Effector memory CD8-positive, alpha-beta T cell (primary cell): ENCODE measurements around the gene TBX1.

Experiments
- ATAC-seq: fragments of 150-1000 bp; cut with Tn5 transposase; replicated peaks from 2 replicates; pipeline ENCODE4 v1.10.0; 2021; ENCODE audit warnings: mild to moderate bottlenecking, moderate library complexity
- DNase-seq, 3 experiments: peaks; one replicate each; pipeline ENCODE4 v3.0.0; 2021
- H3K27ac Mint-ChIP-seq, 2 donors: one replicate each; pipeline ENCODE4 v1.8.0; 2022; ENCODE audit warnings: mild to moderate bottlenecking in 2 of 2, mixed read lengths in 2 of 2, moderate library complexity in 2 of 2
- H3K27me3 Mint-ChIP-seq, 2 donors: one replicate each; pipeline ENCODE4 v1.8.0; 2022; ENCODE audit warnings: mixed read lengths in 2 of 2
- H3K36me3 Mint-ChIP-seq: one replicate; pipeline ENCODE4 v1.8.0; 2022; ENCODE audit warnings: mild to moderate bottlenecking, moderate library complexity, mixed read lengths; ENCODE audit not compliant: insufficient read depth
- H3K4me1 Mint-ChIP-seq, 2 donors: one replicate each; pipeline ENCODE4 v1.8.0; 2022; ENCODE audit warnings: low read depth in 2 of 2, mixed read lengths in 2 of 2
- H3K4me3 Mint-ChIP-seq, 2 donors: one replicate each; pipeline ENCODE4 v1.8.0; 2022; ENCODE audit warnings: mild to moderate bottlenecking in 2 of 2, mixed read lengths in 2 of 2, moderate library complexity in 2 of 2
- H3K9me3 Mint-ChIP-seq, 2 donors: one replicate each; pipeline ENCODE4 v1.8.0; 2022; ENCODE audit warnings: mixed read lengths in 2 of 2

Gene TBX1

DNA sequence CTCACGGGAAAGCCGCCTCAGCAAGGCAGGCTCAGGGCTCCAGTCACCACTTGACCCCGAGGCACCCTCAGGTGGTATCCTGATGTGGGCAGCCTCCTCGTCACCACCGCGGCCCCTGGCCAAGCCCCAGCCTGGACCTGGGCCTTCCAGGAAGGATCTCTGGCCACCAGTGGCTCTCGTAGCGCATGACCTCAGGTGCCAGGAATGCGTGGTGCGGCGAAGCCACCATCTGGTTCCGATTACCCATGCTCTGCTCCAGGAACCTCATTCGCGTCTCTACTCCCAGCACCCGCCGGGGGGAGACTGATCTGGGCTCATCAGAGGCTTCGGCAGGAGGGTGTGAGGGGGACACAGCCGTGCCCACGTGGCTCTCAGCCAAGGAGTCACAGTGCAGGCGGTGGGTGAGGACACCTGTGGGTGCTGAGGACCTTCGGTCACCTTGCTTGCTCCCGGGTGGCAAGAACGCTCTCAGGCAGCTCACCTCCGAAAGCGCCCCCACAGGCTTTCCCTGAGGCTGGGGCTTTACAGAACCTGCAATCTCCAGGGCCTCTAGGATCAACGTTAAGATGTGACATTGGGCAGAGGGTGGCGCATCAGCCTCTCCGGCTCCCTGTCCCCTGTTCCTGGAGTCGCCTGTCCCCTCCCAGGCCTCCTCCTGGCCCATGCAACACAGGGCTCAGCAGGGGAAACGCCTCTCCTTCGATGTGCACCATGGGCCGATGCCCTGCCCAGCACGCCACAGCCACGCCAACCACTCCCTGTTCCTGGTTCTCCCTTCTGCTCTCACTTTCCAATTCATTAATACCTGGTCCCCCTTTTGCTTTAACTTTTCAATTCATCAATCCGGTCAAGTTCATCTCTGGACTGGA lies 39.0 kb downstream of the TBX1 start:
- no peak for ATAC-seq
- Mint-ChIP-seq H3K9me3 (no peaks in the 10 kb centered on the region), H3K27me3 (no peaks in the 10 kb centered on the region), H3K27ac (no peak overlapping the region), H3K4me3 (no peak overlapping the region), H3K36me3 (peaks cover 18% of the 10 kb centered on the region), H3K4me1 (peaks cover 0 to 1% of the 10 kb centered on the region in 2 donors)
- DNase-seq: no peak

DNA sequence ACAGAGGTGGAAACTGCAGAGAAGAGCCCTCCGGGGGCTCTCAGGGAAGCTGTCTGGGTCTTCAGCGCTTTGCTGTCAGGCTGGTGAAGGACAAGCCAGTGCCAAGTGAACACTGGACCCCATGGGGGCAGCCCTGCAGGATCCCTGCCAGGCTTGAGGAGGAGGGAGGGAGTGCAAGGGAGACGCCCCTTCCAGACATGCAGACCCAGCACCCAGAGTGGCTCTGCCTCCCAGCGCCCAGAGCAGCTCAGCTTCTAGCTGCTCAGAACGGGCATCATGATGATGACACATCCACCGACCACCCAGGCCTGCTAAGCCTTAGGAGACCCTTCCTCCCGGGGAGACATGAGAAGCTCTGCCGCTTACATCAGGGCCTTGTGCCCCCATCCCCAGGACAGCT lies 39.7 kb downstream of the TBX1 start:
- H3K27me3 Mint-ChIP-seq: no peaks in the 10 kb centered on the region
- ATAC-seq (no peak), DNase-seq (no peak)
- H3K36me3 Mint-ChIP-seq: peaks cover 14% of the 10 kb centered on the region
- peaks cover 0 to 1% of the 10 kb centered on the region in 2 donors for H3K4me1 Mint-ChIP-seq
- no peak overlapping the region for H3K27ac Mint-ChIP-seq
- no peak overlapping the region for H3K4me3 Mint-ChIP-seq
- H3K9me3 Mint-ChIP-seq: no peaks in the 10 kb centered on the region

DNA sequence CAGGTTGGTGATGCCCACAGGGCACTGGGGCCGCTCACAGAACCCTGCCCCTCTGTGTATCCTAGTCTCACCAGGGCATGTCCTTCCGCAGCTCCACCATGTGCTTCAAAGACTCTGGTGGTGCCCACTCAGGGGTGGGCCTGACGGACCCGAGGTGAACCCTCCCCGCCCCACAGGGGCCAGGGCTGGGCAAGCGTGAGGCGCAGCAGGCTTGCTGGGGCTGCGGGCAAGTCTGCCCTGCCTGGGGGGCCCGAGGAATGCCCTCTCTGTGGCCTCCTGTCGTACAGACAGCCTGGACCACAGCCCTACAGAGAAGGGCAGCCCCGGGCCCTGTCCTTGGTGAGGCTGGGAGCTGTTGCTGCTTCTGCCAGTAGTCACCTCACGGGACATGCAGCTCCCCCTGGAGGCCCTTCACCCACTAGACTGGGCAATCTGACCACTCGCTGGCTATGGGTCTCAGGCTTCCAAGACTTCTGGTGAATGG lies 40.2 kb downstream of the TBX1 start:
- Mint-ChIP-seq H3K36me3 (peaks cover 13% of the 10 kb centered on the region), H3K9me3 (no peaks in the 10 kb centered on the region), H3K27me3 (no peaks in the 10 kb centered on the region), H3K27ac (no peak overlapping the region), H3K4me1 (peaks cover 0 to 1% of the 10 kb centered on the region in 2 donors), H3K4me3 (no peak overlapping the region)
- ATAC-seq (no peak), DNase-seq (no peak)

DNA sequence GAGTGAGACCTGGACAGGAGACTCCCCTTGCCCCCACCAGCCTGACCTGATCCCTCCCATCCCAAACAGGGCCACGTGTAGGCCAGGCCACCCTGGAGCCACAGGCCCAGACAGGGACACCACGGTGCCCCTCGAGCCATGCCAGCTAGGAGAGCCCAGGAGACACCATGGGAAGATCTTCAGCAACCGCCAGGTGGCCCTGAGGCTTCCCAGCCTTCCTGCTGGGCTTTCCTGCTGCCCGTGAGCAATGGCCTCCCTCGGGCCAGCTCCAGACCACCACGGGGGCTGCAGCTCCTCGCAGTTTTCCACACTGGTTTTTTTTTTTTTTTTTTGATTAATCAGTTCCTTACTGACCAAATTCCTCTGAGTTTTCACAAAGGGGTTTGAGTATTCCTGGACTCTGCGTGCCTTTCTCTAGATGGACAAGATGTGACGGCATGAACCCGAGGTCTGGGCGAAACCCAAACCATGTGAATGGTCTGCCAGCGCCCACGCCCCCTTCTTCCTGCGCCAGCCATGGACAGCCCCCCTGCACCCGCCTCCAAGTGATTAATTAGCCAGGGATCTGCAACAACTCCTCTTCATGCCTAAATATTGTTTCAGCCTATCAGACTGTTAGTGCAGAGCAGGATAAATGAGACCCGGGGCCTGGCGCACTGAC lies 40.9 kb downstream of the TBX1 start:
- H3K27ac Mint-ChIP-seq: no peak overlapping the region
- peaks cover 13% of the 10 kb centered on the region for H3K36me3 Mint-ChIP-seq
- peaks cover 0 to 1% of the 10 kb centered on the region in 2 donors for H3K4me1 Mint-ChIP-seq
- H3K27me3 Mint-ChIP-seq: no peaks in the 10 kb centered on the region
- H3K4me3 Mint-ChIP-seq: no peak overlapping the region
- no peak for DNase-seq
- no peak for ATAC-seq
- H3K9me3 Mint-ChIP-seq: no peaks in the 10 kb centered on the region

DNA sequence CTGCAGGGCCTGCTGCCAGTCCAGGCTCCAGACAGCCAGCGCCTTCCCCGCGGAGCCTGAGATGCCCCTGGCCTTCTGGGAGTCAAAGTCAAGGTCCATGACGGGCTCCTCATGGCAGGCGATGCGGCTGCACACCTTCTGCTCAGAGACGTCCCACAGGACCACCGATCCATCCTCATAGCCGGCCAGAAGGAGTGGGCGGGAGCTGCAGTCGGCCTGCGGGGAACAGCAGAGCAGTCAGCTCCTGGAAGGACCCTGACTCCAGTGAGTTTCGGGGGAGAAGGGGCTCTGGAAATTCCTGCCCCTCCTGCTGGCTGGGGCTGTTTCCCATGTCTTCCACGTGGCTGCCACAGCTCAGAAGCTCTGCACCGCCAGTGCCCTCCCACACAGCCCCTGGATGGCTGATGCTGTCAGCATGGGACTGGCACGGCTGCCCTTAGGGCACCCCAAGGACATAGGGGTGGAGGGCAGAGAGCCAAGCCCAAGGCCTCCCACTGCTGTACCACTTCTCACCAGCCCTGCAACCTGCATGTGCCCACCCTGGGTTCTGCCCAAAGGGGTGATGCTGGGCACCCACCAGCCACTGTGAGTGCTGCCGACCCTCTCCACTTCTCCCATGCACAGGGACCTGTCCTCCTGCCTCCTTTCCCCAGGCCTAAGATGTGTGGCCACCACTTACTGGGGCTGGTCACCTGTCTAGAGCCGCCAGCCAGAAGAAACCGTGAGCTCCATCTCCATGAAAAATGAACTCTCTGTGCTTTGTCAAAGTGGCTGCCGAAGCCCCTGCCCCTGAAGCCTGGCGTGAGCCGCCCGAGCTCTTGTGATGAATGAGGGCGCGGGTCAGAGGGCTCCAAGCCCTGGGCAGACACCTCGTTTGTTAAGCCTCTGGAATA lies 41.7 kb downstream of the TBX1 start:
- Mint-ChIP-seq H3K4me1 (peaks cover 0 to 1% of the 10 kb centered on the region in 2 donors), H3K27me3 (no peaks in the 10 kb centered on the region), H3K9me3 (no peaks in the 10 kb centered on the region), H3K27ac (no peak overlapping the region), H3K4me3 (no peak overlapping the region), H3K36me3 (peaks cover 13% of the 10 kb centered on the region)
- no peak for DNase-seq
- no peak for ATAC-seq

DNA sequence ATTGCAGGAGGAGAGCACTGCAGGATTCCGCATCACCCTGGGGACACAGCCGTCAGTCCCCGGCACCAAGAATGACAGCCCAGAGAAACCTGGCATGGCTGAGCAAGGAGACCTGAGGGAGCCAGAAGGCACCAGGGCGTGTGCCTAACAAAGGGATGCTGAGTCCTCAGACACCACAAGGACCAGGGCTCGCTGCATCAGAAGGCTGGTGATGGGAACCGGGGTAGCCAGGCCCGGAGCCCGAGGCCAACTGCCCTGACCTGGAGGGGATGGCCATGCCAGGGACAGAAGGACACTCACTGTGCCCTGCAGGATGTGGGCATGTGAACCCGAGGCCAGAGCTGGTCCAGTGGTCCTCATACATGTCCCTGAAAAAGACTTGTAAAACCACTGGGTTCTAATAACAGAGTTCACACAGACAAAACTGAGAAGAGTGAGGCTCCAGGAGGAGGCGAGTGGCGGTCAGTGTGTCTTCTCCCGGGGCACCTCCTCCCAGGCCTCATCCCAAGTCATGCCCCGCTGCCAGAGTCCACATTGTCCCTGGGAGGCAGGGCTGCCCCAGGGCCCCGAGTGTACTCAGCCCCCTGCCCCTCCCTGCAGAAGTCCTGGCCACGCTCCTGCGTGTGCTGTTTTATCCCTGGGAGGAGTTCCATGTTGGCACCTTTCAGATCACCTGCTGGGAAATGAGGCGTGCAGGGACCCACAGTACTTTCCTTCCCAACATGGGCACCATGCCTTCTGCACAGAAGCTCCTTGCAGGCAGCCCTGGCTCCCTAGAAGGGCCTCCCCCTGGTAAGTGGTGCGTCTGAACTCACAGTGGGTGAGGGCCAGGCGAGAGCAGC lies 42.5 kb downstream of the TBX1 start:
- DNase-seq: no peak
- Mint-ChIP-seq H3K4me1 (no peaks in the 10 kb centered on the region), H3K4me3 (no peak overlapping the region), H3K27ac (peak overlapping the region in 1 of 2 donors; percentile 23), H3K9me3 (no peaks in the 10 kb centered on the region), H3K36me3 (peaks cover 13% of the 10 kb centered on the region), H3K27me3 (no peaks in the 10 kb centered on the region)
- no peak for ATAC-seq

DNA sequence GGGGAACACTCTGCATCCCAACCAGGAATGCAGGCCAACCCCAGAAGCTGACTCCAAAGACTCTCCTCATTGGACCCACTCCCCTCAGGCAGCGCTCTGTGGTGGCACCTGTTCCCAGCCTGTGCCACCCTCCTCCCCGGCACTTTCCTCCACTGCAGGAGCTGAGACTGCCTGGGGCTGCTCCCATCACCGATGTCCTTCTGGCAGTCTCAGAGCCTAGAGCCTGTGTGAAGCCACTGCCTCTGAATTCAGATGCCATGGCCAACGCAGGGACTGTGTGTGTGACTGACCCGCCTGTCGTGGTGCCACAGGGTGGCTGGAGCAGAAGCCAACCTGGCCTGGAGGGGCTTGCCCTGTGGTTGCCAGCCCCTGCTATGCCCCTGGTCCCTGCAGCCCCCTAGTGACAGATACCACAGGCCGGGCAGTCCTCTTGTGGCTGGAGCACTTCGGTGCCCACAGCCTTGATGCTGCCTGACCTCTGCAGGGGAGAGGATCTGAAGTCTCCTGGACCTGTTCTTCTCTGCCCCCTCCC lies 43.2 kb downstream of the TBX1 start:
- DNase-seq (no peak), ATAC-seq (no peak)
- no peak overlapping the region for H3K27ac Mint-ChIP-seq
- H3K4me1 Mint-ChIP-seq: no peaks in the 10 kb centered on the region
- H3K27me3 Mint-ChIP-seq: no peaks in the 10 kb centered on the region
- peaks cover 13% of the 10 kb centered on the region for H3K36me3 Mint-ChIP-seq
- H3K4me3 Mint-ChIP-seq: no peak overlapping the region
- H3K9me3 Mint-ChIP-seq: no peaks in the 10 kb centered on the region

DNA sequence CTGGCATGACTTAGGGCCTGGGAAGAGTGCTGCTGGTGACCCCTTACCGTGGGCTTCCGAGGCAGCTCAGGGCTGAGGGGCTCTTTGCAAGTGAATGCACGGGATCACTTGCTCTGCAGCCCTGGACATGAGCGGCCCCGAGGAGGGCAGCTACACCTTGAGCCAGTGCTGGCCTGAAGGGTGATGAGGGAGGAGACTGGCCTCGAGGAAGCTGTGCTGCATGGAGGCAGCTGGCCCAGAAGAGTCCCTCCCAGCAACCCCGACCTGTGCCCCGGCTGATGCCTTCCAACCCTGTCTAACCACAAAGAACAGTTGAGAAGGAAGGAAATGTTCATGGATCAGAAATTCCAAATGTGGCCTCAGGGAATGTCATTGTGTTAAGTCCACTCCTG lies 45.2 kb downstream of the TBX1 start:
- ATAC-seq: no peak
- Mint-ChIP-seq H3K27ac (no peak overlapping the region), H3K9me3 (no peaks in the 10 kb centered on the region), H3K27me3 (no peaks in the 10 kb centered on the region), H3K36me3 (peaks cover 10% of the 10 kb centered on the region), H3K4me3 (no peak overlapping the region), H3K4me1 (peaks cover 0 to 4% of the 10 kb centered on the region in 2 donors)
- DNase-seq: no peak

DNA sequence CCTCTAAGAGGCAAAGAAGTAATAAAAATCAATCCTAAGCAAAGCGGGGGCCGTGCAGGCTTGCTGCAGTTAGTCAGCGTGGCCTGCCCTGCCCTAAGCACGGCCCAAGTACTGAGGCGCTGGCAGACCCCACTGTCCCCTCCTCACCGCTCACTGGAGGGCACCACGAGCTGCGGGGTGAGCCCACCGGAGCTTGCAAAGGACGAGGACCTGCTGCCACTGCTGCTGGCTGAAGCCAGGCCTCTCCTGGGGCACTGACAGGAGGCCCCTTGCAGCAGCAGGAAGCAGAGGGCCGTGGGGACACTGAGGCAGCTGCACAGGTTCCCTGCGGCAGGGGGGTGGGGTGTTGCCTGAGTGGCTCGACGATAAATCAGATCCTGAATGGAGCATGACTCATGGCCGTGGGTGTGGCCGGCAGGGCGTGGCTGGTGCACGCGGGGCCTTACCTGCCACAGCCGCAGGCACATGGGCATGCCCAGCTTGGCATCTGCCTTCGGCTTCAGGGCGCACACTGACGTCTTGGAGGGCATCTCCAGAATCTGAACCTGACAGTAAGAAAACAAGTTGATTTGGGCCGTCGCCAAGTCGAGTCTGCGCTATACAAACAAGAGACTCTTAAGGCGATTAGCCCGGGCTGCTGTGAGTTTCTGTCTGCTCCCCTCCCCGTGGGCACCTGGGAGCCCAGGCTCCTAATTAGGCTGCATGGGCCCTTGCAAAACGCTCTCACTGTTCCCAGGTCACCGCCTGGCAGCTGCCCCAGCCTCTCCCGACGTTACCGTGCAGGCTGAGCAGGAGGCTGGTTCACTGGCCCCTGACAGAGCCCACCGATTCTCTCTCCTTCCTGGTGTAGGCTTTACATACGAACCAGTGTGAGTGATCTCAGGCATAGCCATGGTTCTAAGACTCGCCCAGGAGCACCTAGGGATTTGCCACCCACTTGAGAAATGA lies 45.9 kb downstream of the TBX1 start:
- DNase-seq (no peak), ATAC-seq (no peak)
- H3K27me3 Mint-ChIP-seq: no peaks in the 10 kb centered on the region
- H3K9me3 Mint-ChIP-seq: no peaks in the 10 kb centered on the region
- peaks cover 10% of the 10 kb centered on the region for H3K36me3 Mint-ChIP-seq
- H3K27ac Mint-ChIP-seq: peak overlapping the region in 1 of 2 donors; percentile 66
- no peak overlapping the region for H3K4me3 Mint-ChIP-seq
- H3K4me1 Mint-ChIP-seq: peaks cover 6 to 8% of the 10 kb centered on the region in 2 donors

DNA sequence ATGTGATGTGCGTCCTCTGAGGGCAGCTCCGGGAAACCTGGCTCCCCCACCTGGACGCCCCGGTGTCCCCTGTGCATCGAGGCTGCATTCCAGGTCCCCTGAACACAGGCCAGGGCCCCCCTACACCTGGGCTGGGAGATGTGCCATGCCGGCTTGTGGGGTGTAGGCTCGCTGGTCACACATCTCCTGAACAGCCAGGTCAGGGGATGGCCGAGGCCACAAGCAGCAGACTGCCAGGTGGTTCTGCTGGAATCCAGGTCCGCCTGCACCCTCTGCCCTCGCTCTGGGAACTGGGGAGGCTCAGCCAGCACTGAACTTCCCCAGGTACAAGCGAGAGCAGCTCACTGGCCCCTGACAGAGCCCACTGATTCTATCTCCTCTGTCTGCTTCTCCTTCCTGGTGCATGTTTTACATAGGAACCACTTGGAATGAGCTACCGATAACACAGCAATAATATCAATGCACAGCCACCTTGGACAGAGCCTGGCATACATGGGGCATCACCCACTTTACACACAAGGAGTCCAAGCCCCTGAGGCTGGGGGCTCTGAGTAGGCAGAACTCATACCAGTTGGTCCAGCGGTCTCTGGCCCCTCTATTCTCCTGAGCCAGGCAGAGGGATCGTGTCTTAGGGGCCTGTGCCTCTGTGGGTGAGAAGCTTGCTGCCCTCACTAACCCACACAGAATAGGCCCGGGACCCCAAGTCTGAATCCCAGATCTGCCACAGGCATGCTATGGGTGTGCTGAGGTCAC lies 46.8 kb downstream of the TBX1 start:
- peaks cover 7% of the 10 kb centered on the region for H3K36me3 Mint-ChIP-seq
- H3K4me3 Mint-ChIP-seq: no peak overlapping the region
- H3K9me3 Mint-ChIP-seq: no peaks in the 10 kb centered on the region
- H3K27ac Mint-ChIP-seq: peak overlapping the region in 1 of 2 donors; percentile 66
- ATAC-seq (no peak), DNase-seq (no peak)
- H3K27me3 Mint-ChIP-seq: no peaks in the 10 kb centered on the region
- H3K4me1 Mint-ChIP-seq: peaks cover 6 to 8% of the 10 kb centered on the region in 2 donors
